Liver (tissue), 3 donors: ENCODE results near the gene CACNA1B.
"Not testable (repeated sequence)": the region's sequence is repeated elsewhere in the genome, so short reads cannot be mapped to it uniquely, and the experiment has no call there.

Source experiments
- ATF3 ChIP-seq: IDR thresholded peaks from 2 replicates; pipeline ENCODE4 v1.6.1; 2016; ENCODE audit warnings: antibody characterized with exemption
- EGR1 ChIP-seq, 2 donors: IDR thresholded peaks; 2 replicates each; pipeline ENCODE4 v1.6.1; 2016 to 2018; ENCODE audit warnings: antibody characterized with exemption in 2 of 2, low read depth in 2 of 2
- FOXA1 ChIP-seq: IDR thresholded peaks from 2 replicates; pipeline ENCODE4 v1.6.1; 2016; ENCODE audit warnings: antibody characterized with exemption
- FOXA2 ChIP-seq: IDR thresholded peaks from 2 replicates; pipeline ENCODE4 v1.6.1; 2016; ENCODE audit warnings: antibody characterized with exemption
- GABPA ChIP-seq, 2 donors: IDR thresholded peaks in 1 of 2; conservative IDR thresholded peaks in 1 of 2; 2 replicates each; pipeline ENCODE4 v1.6.1; 2016; ENCODE audit warnings: antibody characterized with exemption in 2 of 2, mild to moderate bottlenecking in 1 of 2, moderate library complexity in 1 of 2
- HNF4G ChIP-seq: IDR thresholded peaks from 2 replicates; pipeline ENCODE4 v1.6.1; 2016; ENCODE audit warnings: antibody characterized with exemption
- MAX ChIP-seq: IDR thresholded peaks from 2 replicates; pipeline ENCODE4 v1.6.1; 2016; ENCODE audit warnings: antibody characterized with exemption
- RAD21 ChIP-seq, 2 donors: IDR thresholded peaks; 2 replicates each; pipeline ENCODE4 v1.6.1; 2016; ENCODE audit warnings: antibody characterized with exemption in 2 of 2, mild to moderate bottlenecking in 2 of 2
- REST ChIP-seq: IDR thresholded peaks from 2 replicates; pipeline ENCODE4 v1.6.1; 2016; ENCODE audit warnings: antibody characterized with exemption, mild to moderate bottlenecking
- SP1 ChIP-seq: IDR thresholded peaks from 2 replicates; pipeline ENCODE4 v1.6.1; 2018; ENCODE audit warnings: antibody characterized with exemption, mild to moderate bottlenecking
- TAF1 ChIP-seq: conservative IDR thresholded peaks from 2 replicates; pipeline ENCODE4 v1.6.1; 2016; ENCODE audit warnings: antibody characterized with exemption, mild to moderate bottlenecking
- YY1 ChIP-seq: IDR thresholded peaks from 2 replicates; pipeline ENCODE4 v1.6.1; 2016; ENCODE audit warnings: antibody characterized with exemption, mild to moderate bottlenecking
- TF ChIP-seq, protein P1 (sequence below): fragments of 150-350 bp; IDR thresholded peaks from 2 replicates; pipeline ENCODE4 v1.5.1; 2017; ENCODE audit warnings: improper control_type of control experiment, low read depth, low read length; ENCODE audit not compliant: missing input control
- TF ChIP-seq, protein P2 (sequence below): IDR thresholded peaks from 2 replicates; pipeline ENCODE4 v1.6.1; 2016; ENCODE audit warnings: antibody characterized with exemption
- donor health status: healthy.
- donor health status: healthy.

DNA sequence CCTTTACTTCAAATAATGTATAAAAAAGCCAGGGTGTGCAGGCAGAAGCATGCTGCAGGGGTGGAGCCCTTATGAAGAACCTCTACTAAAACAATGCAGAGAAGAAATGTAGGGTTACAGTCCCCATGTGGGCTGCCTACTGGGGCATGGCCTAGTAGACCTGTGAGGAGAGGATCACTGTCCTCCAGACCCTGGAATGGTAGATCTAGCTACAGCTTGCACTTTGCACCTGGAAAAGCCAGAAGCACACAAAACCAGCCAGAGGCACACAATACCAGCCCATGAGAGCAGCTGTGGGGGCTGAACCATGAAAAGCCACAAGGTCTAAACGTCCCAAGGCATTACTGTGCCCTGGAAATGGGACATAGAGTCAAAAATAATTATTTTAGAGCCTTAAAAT lies 289.2 kb downstream of the CACNA1B start:
- TF ChIP-seq, protein P1, sequence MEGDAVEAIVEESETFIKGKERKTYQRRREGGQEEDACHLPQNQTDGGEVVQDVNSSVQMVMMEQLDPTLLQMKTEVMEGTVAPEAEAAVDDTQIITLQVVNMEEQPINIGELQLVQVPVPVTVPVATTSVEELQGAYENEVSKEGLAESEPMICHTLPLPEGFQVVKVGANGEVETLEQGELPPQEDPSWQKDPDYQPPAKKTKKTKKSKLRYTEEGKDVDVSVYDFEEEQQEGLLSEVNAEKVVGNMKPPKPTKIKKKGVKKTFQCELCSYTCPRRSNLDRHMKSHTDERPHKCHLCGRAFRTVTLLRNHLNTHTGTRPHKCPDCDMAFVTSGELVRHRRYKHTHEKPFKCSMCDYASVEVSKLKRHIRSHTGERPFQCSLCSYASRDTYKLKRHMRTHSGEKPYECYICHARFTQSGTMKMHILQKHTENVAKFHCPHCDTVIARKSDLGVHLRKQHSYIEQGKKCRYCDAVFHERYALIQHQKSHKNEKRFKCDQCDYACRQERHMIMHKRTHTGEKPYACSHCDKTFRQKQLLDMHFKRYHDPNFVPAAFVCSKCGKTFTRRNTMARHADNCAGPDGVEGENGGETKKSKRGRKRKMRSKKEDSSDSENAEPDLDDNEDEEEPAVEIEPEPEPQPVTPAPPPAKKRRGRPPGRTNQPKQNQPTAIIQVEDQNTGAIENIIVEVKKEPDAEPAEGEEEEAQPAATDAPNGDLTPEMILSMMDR = not testable (repeated sequence)
- TF ChIP-seq MAX; HNF4G; EGR1 (IDR thresholded peaks at IDR 0.05; ENCODE audit: low read depth in 2 of 2); RAD21 (IDR thresholded peaks at IDR 0.05); TAF1; SP1; YY1; REST; FOXA1; GABPA (IDR thresholded peaks at IDR 0.05 in 1 of 2, conservative IDR thresholded peaks at IDR 0.05 in 1 of 2); FOXA2; ATF3: not testable (repeated sequence)
- TF ChIP-seq, protein P2, sequence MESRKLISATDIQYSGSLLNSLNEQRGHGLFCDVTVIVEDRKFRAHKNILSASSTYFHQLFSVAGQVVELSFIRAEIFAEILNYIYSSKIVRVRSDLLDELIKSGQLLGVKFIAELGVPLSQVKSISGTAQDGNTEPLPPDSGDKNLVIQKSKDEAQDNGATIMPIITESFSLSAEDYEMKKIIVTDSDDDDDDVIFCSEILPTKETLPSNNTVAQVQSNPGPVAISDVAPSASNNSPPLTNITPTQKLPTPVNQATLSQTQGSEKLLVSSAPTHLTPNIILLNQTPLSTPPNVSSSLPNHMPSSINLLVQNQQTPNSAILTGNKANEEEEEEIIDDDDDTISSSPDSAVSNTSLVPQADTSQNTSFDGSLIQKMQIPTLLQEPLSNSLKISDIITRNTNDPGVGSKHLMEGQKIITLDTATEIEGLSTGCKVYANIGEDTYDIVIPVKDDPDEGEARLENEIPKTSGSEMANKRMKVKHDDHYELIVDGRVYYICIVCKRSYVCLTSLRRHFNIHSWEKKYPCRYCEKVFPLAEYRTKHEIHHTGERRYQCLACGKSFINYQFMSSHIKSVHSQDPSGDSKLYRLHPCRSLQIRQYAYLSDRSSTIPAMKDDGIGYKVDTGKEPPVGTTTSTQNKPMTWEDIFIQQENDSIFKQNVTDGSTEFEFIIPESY = not testable (repeated sequence)
